GM12873 (cell line): ENCODE results near the gene FHOD3.

Experiments used
- CTCF ChIP-seq: IDR thresholded peaks from 2 replicates; pipeline ENCODE4 v1.5.1; 2012; ENCODE audit warnings: low read depth, mild to moderate bottlenecking, moderate library complexity, low read length, control low read depth; ENCODE audit not compliant: insufficient read depth; ENCODE audit errors: missing control alignments

Gene FHOD3

DNA sequence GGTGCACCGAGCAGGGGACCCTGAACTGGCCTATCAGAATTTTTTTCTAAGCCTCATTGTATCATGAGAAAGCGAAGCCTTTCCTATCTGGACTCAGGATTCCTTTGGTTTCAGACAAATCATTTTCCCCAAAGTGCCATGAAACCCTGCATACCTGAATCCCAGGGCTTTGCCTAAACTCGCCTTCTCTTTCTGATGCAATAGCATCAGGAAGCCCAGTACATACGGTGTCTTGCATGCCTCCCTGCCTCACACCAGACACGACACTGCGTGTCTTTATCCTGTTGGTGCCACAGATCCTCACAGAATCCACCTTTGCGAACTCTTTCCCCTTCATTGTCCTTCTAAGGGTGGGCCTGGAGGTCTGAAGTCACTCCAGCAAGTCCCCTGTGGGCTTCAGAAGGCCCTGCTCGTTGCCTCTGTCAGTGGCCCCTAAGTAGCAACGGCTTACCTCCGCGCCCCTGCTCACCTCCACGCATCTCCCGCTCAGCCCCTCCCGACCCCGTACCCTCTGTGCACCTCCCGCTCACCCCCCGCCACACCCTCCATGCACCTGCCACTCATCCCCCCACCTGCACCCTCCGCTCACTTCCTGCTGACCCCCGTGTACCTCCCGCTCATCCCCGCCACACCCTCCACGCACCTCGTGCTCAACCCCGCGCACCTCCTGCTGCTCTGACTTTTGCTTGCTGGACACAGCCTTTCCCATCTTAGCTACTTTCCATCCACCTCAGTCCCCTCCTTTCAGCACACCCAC lies 447.9 kb downstream of the FHOD3 start:
- no peak for TF ChIP-seq CTCF

- no peak for TF ChIP-seq CTCF
Measured at GRCh38 chr18:36752929-36753865, 455.7 kb downstream of the FHOD3 start.

GRCh38 chr18:36756242-36756641 lies 458.7 kb downstream of the FHOD3 start:
- no peak for TF ChIP-seq CTCF

DNA sequence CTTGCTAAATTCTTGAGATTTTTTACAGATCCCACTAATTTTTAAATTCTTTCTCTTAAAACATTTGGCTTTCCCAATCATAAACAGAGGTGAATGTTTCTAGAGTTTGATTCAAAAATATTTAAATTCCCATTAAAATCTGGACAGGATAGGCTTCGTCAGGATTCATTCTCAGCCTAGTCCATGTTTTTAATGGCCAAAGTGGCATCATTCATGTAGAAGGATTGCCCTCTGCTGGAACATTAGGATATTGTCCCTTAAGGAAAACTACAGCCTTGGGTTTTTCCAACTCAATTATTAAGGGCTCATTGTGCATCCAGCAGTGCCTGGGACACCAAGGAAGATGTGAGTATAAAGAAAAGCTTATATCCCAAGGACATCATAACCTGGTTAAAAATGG lies 459.6 kb downstream of the FHOD3 start:
- TF ChIP-seq CTCF = peak; percentile 52

- no peak for TF ChIP-seq CTCF
Measured at GRCh38 chr18:36757991-36758390, 460.5 kb downstream of the FHOD3 start.

DNA sequence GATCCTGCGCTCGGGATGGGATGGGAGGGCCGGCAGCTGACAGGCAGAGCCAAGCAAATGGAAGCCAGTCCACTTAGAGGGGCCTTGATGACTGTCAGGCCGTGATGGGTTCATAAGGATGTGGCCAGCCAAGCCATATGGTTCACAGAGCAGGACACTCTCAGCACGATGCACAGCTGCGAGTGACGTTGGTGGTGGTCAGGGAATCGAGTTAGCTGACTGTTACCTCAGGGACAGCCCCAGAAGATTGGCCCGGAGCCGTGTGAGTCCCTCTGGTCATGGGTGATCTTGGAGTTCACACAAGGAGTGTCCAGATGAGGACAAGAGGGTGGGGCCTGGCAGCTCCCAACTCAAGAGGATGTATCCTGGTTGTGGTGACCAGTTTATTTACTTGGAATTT lies 461.1 kb downstream of the FHOD3 start:
- no peak for TF ChIP-seq CTCF

DNA sequence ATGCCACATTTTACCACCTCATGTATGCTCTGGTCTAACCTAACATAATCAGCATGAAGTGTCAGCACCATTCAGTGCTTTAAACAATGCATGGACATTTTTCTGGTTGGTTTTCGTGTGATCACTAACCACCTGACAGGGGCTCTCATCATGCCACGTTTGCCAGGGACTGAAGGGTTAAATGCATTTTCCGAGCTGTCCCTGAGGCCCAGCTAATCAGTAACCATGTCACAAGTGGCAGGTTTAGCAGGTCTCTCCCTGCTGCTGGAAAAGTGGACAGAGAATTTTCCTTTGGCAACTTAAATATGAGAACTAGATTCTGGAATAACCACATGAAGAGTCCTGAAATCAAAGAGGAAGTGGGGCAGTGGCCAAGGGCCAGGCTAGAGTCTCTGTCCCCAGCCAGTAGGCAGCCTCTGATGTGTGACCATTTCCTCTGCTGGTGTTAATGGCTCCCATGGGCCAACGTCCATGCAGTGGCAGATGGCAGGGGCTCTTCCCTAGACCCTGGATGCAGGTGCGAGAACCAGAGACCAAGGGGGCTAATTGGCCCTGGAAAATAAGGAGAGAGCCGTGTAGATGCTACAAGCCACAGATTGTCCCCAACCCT lies 461.8 kb downstream of the FHOD3 start:
- no peak for TF ChIP-seq CTCF
